T-helper 9 cell (primary cell): ENCODE results near the gene ATG10.

Experiments
- DNase-seq: peaks from one replicate; pipeline ENCODE4 v3.0.0-alpha.2; 2020

ATG10 gene

DNA sequence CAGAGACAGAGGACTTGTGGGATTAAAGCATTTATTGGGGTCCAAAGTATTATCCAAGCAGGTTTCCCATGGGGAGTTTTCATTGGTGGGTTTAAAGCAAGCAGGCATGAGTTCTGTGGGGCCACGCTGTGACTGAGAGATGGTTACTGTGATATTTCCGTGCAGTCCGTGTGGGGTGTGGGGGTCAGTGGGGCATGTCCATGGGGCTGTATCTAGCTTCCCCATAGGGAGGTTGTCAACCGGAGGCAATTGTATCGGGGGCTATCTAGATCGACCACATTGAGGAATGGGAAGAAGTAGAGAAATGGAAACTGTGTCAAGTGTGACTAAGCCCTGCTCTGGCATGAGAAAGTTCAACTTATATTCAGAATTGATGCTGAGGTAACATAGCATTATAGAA lies 313.4 kb downstream of the ATG10 start:
- no peak for DNase-seq

DNA sequence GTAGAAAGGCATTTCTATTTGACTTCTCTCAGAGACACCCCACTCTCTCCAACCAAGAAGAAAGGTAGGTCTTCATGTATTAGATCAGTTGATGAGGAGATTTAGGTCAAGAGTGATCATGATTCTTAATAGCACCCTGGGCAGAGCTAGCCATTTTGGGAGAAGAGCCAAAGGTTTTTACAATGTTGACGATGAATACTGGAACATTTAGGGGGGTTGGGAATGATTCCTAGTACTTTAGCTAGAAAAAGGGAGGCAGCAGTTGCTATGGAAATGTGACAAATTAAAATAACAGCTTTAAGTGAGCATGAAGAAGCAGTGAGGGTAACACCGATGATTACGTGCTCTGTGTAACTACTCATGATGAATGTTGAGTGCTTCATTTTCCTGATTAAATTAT lies 315.8 kb downstream of the ATG10 start:
- DNase-seq = no peak

DNA sequence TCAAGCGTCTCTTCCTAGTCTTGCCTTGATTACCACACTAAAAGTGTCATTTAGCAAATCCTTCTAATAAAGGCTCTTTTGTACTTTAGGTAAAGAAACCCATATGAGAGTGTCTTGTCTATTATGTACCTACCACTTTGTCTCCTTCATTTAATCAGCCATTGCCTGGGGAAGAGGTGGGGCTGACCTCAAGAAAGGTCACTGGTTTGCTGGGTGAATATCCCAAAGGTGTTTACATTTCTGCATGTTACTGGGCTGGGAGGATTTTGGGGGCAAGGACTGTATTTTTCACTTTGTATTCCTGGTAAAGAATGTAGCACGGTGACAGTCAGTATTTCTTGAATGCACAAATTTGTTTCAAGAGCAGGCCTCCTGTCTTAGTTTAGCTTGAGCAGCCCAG lies 318.2 kb downstream of the ATG10 start:
- no peak for DNase-seq

- DNase-seq = no peak
These were observed 319.1 kb downstream of the ATG10 start for GRCh38 chr5:82290908-82291307.

DNA sequence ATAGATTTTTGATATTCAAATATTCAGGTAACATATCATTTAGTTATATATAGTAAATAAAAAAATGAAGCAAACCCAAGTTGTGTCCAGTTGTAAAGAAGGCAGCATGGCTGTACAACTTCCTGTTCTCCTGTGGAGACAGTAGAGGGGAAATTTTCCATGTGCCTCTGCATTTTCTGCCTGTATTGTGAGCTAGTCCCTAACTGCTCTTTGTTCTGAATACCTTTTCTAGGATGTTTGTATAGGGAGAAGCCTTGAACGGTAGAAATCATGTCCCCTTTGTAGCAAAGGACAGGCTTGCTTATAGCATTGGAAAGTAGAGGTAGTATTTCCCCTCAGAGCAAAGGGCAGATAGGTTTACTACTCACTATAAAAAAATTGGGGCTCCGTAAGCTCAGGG lies 319.6 kb downstream of the ATG10 start:
- no peak for DNase-seq

DNA sequence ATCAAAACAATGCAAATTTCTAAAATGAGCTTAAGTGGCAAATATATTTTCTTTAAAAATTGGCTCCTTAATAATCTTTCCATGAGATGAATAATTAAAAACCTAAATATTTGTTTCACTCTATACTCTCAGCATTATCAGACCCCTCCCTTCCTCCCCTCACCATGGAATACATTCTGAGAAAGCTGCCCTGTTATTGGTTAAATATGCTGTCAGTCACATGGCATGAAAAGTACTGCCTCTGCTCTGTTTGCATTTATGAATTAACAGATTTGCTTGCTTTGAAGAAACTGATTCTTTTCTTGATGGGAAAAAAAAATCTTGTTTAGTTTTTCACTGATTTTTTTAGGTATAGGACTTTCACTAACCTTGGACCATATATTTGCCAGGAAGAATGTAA lies 323.3 kb downstream of the ATG10 start:
- DNase-seq = no peak

DNA sequence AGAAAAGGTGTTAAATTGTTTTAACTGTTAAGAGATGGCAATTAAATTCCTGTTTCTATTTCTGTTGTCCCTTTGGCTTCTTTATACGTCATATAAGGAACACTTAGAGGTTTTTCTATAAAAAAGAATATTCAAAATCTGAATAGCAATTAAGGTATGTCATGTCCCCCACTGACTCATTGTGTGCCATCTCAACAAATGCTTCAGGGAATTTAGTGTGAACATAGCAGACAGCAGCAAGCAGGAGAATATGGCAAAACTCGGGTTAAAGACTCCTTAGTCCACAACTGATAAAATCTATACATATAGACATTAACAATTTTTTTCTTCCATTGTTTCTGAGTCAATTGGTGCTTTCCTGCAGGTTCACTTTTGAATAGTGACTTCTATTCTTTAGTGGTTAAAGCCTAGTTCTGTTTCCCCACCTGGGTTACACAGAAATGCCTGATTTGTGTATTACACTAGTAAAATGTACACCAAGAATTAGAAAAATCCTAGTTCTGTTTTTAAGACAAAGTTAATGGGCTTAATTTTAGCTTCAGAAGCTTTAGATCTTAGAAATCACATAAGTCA lies 324.2 kb downstream of the ATG10 start:
- no peak for DNase-seq

- no peak for DNase-seq
These were observed 325.1 kb downstream of the ATG10 start for GRCh38 chr5:82296929-82297328.

DNA sequence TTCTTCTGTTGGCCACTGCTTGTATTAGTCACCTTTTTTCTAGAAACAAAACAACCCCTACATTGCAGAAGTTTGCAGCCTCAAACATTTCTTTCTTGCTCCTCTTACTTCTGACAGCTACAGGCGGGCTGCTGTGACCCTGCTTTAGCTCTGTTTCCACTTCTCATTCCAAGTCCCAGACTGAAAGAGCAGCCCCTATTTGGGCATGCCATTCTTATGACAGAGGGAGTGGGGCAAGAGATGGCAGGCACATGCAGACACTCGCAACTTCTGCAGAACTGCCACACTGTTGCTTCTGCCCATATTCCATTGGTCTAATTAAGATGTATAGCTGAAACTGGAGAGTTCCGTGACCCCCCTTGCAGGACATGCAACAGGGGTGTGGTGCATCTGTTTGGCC lies 325.9 kb downstream of the ATG10 start:
- no peak for DNase-seq

- DNase-seq = no peak
These were observed 326.8 kb downstream of the ATG10 start for GRCh38 chr5:82298668-82299067.

GRCh38 chr5:82301190-82301589 lies 329.4 kb downstream of the ATG10 start:
- DNase-seq = no peak
